Peyer's patch (tissue), 4 donors: ENCODE measurements around the gene VAMP5.

Experiments used
- CTCF ChIP-seq, 6 experiments: fragments of 450-650 bp in 4 of 6; fragments of 200-600 bp in 2 of 6; sonication (generic) in 1 of 6; IDR thresholded peaks; one replicate each; pipeline ENCODE4 v1.5.1; 2017 to 2019; ENCODE audit warnings: antibody characterized with exemption in 6 of 6, mild to moderate bottlenecking in 3 of 6, moderate library complexity in 1 of 6
- POLR2A ChIP-seq, 2 donors: fragments of 450-650 bp; IDR thresholded peaks; one replicate each; pipeline ENCODE4 v1.5.1; 2017; ENCODE audit warnings: antibody characterized with exemption in 2 of 2, mild to moderate bottlenecking in 2 of 2, moderate library complexity in 2 of 2

DNA sequence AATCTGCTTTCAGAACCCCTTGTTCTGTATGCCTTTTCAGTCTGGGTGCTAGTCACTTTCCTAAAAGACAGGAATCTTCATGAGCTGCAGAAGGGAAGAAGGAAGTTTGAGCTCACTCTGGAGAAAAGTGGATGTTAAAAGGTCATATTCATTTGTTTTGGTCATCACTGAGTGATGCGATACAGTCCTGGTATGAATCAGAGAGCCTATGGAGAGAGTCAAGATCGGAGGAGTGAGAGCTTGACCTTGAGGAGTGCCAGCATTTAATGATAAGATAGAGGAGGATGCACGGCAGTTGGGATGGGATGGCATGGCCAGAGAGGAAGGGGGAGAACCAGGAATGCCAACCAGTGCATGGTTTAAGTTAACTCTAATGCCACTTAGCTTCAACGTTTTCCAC lies 51.4 kb downstream of the VAMP5 start:
- TF ChIP-seq POLR2A (IDR thresholded peaks at IDR 0.05) (no peak), CTCF (IDR thresholded peaks at IDR 0.05) (no peak)
